Esophagus squamous epithelium (tissue), 5 donors: ENCODE results near the gene MICALL2. TPM values are rescaled to one million over a fixed set of nuclear protein-coding genes. Genes with fewer than 3 reads are reported as not detected.
"Not testable (repeated sequence)": the region's sequence is repeated elsewhere in the genome, so short reads cannot be mapped to it uniquely, and the experiment has no call there.

Experiments
- DNase-seq: peaks from one replicate; lab custom pipeline; 2025; lab: John Stamatoyannopoulos, UW
- H3K27ac ChIP-seq, 4 donors: fragments of 200-600 bp; sonication (generic); one replicate each; pipeline ENCODE4 v1.5.1; 2016 to 2019; ENCODE audit warnings: mild to moderate bottlenecking in 1 of 4
- H3K27me3 ChIP-seq, 4 donors: fragments of 200-600 bp; sonication (generic); 1 replicate in 3 of 4; 2 replicates in 1 of 4; pipeline versions ENCODE4 v1.5.1 to v1.6.0; 2017 to 2021; ENCODE audit warnings: antibody characterized with exemption in 1 of 4
- H3K36me3 ChIP-seq, 3 donors: fragments of 200-600 bp; sonication (generic); one replicate each; pipeline ENCODE4 v1.5.1; 2016 to 2019
- H3K4me1 ChIP-seq, 3 donors: fragments of 200-600 bp; sonication (generic); one replicate each; pipeline ENCODE4 v1.5.1; 2017 to 2019
- H3K4me3 ChIP-seq, 4 donors: fragments of 200-600 bp; sonication (generic); 1 replicate in 3 of 4; 2 replicates in 1 of 4; pipeline ENCODE4 v1.5.1; 2016 to 2019; ENCODE audit warnings: mild to moderate bottlenecking in 2 of 4, moderate library complexity in 1 of 4
- H3K9me3 ChIP-seq, 3 donors: fragments of 200-600 bp; sonication (generic); one replicate each; pipeline ENCODE4 v1.5.1; 2016 to 2019
- CTCF ChIP-seq, 6 experiments: fragments of 450-650 bp in 4 of 6; fragments of 200-600 bp in 2 of 6; sonication (generic) in 2 of 6; IDR thresholded peaks; one replicate each; pipeline ENCODE4 v1.5.1; 2016 to 2019; ENCODE audit warnings: antibody characterized with exemption in 6 of 6, mild to moderate bottlenecking in 4 of 6, moderate library complexity in 4 of 6
- POLR2A ChIP-seq, 4 donors: fragments of 450-650 bp; IDR thresholded peaks; one replicate each; pipeline ENCODE4 v1.6.1; 2017; ENCODE audit warnings: antibody characterized with exemption in 4 of 4, mild to moderate bottlenecking in 4 of 4, moderate library complexity in 3 of 4
- WGBS, 2 donors: methylation state at CpG; one replicate each; pipeline ENCODE4 v1.1.5; 2018; 5-methylcytosine and 5-hydroxymethylcytosine counted together
- intact Hi-C: fragments of 100-400 bp; cut with DNase I; formaldehyde crosslinking; loops from one replicate; pipeline ENCODE4 v1.15.0; 2022
- total RNA-seq, 4 donors: library from RNA; depleted of rRNA; stranded (reverse); fragments of >200 nt; gene quantifications; one replicate each; pipeline ENCODE4 v1.1.0, GENCODE V29; 2016
- donor health status: DM: yes; HTN: yes; CAD: no.

The MICALL2 gene
- total RNA-seq, 4 donors from 2014 or later: 14.1 to 17.5 (median 16.5) TPM

- Histone ChIP-seq H3K4me1 (peaks cover 36 to 76% (median 68%) of the 10 kb centered on the region in 3 donors), H3K9me3 (no peaks in the 10 kb centered on the region), H3K36me3 (peaks cover 0 to 23% (median 0%) of the 10 kb centered on the region in 3 donors), H3K27ac (peak overlapping the region; percentile 73 to 92 (median 82)), H3K4me3 (no peak overlapping the region), H3K27me3 (no peaks in the 10 kb centered on the region)
- WGBS, 2 donors: 88 to 95% methylated on average over 7 to 9 of the region's 14 CpGs
- intact Hi-C loops: no loop called here
- DNase-seq: no peak
- no peak for TF ChIP-seq POLR2A (IDR thresholded peaks at IDR 0.05)
- no peak for TF ChIP-seq CTCF (IDR thresholded peaks at IDR 0.05)
These were observed 10.3 kb downstream of the MICALL2 start for GRCh38 chr7:1448958-1449357.

- Histone ChIP-seq H3K27me3 (no peaks in the 10 kb centered on the region), H3K4me3 (peak overlapping the region in 2 of 4 donors; percentile 4 to 42), H3K27ac (peak overlapping the region; percentile 73 to 92 (median 82)), H3K9me3 (no peaks in the 10 kb centered on the region), H3K4me1 (peaks cover 29 to 63% (median 56%) of the 10 kb centered on the region in 3 donors), H3K36me3 (peaks cover 0 to 26% (median 0%) of the 10 kb centered on the region in 3 donors)
- TF ChIP-seq POLR2A (IDR thresholded peaks at IDR 0.05) (no peak), CTCF (IDR thresholded peaks at IDR 0.05) (no peak)
- intact Hi-C loops: no loop called here
- DNase-seq: no peak
- WGBS, 2 donors: 35% methylated on average over 3 of the region's 15 CpGs; no CpG with 5 or more reads in 1 of the 2 donors
These were observed 11.6 kb downstream of the MICALL2 start for GRCh38 chr7:1447551-1448244.

- WGBS, 2 donors: 40% methylated on average over 1 of the region's 11 CpGs; no CpG with 5 or more reads in 1 of the 2 donors
- Histone ChIP-seq H3K4me3 (peak overlapping the region in 2 of 4 donors; percentile 5 to 42), H3K9me3 (no peaks in the 10 kb centered on the region), H3K27ac (peak overlapping the region; percentile 73 to 92 (median 82)), H3K4me1 (peaks cover 23 to 57% (median 50%) of the 10 kb centered on the region in 3 donors), H3K36me3 (peaks cover 0 to 32% (median under 1%) of the 10 kb centered on the region in 3 donors), H3K27me3 (no peaks in the 10 kb centered on the region)
- DNase-seq: no peak
- TF ChIP-seq POLR2A (IDR thresholded peaks at IDR 0.05): no peak
- TF ChIP-seq CTCF (IDR thresholded peaks at IDR 0.05): no peak
- intact Hi-C loops: no loop called here
These were observed 12.2 kb downstream of the MICALL2 start for GRCh38 chr7:1447112-1447511.

DNA sequence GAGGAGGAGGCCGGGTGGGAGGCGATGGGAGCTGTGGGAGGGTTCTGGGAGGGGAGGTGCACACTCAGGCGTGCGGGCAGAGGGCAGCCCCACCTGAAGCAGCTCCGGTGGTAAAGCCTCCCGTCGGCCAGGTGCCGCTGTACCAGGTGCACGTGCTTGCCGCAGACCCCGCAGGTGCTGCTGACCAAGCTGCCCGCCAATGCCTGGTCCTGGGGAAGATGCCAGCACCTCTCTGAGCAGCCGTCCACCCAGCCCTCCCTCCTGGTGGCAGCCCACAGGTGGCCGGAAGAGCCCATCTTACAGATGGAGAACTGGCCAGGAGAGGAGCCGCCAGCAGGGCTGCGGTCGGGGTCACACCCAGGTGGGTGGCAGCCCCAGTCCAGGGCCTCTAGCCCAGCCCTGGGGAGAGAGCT, 12.6 kb downstream of the MICALL2 start:
- Histone ChIP-seq H3K4me1 (peaks cover 18 to 52% (median 45%) of the 10 kb centered on the region in 3 donors), H3K9me3 (no peaks in the 10 kb centered on the region), H3K36me3 (peaks cover 0 to 37% (median 6%) of the 10 kb centered on the region in 3 donors), H3K27ac (peak overlapping the region; percentile 73 to 92 (median 82)), H3K4me3 (peak overlapping the region in 2 of 4 donors; percentile 5 to 42), H3K27me3 (no peaks in the 10 kb centered on the region)
- TF ChIP-seq POLR2A (IDR thresholded peaks at IDR 0.05): no peak
- TF ChIP-seq CTCF (IDR thresholded peaks at IDR 0.05): no peak
- DNase-seq: no peak
- WGBS, 2 donors: 34 to 49% methylated on average over 8 to 10 of the region's 17 CpGs
- intact Hi-C loops: no loop called here

- peaks cover 3 to 43% (median 9%) of the 10 kb centered on the region in 3 donors for H3K36me3 ChIP-seq
- H3K4me3 ChIP-seq, DNase-seq, intact Hi-C loops, H3K27ac ChIP-seq, H3K27me3 ChIP-seq, H3K9me3 ChIP-seq: not testable (repeated sequence)
- WGBS, 2 donors: 61 to 70% methylated on average over 4 of the region's 5 CpGs
- H3K4me1 ChIP-seq: peaks cover 18 to 46% (median 39%) of the 10 kb centered on the region in 3 donors
These were observed 13.2 kb downstream of the MICALL2 start for GRCh38 chr7:1446026-1446425.
